ENCODE results near the gene CHRNB1.

CHRNB1 gene

GRCh38 chr17:7403977-7404736 lies 40.7 kb upstream of the CHRNB1 start, which contains the start of gene TMEM256:
TMEM256 (minus strand) TSS chr17:7404097; CDS start chr17:7404084, 13 bp downstream.
- H3K4me3 Mint-ChIP-seq, result peak within 1 kb of the TSS; percentile 89
- no peaks in the 10 kb centered on the region for H3K9me3 Mint-ChIP-seq
- peaks cover 49% of the 10 kb centered on the region for H3K4me1 Mint-ChIP-seq
- peak; percentile 97 for DNase-seq
- peak within 1 kb of the TSS; percentile 83 for H3K27ac Mint-ChIP-seq
- H3K36me3 Mint-ChIP-seq (ENCODE audit: low read depth), result peaks cover 18% of the 10 kb centered on the region
- no peaks in the 10 kb centered on the region for H3K27me3 Mint-ChIP-seq (ENCODE audit: low read depth, poor library complexity)
- no peak for TF ChIP-seq CTCF (IDR thresholded peaks at IDR 0.05)

- no peak for TF ChIP-seq CTCF (IDR thresholded peaks at IDR 0.05)
- Mint-ChIP-seq H3K36me3 (ENCODE audit: low read depth) (peaks cover 22% of the 10 kb centered on the region), H3K27me3 (ENCODE audit: low read depth, poor library complexity) (no peaks in the 10 kb centered on the region), H3K4me3 (peak overlapping the region; percentile 89), H3K27ac (no peak overlapping the region), H3K4me1 (peaks cover 46% of the 10 kb centered on the region), H3K9me3 (no peaks in the 10 kb centered on the region)
- peak; percentile 75 for DNase-seq
Observed at GRCh38 chr17:7404737-7405349, 40.0 kb upstream of the CHRNB1 start.

GRCh38 chr17:7405350-7406234 lies 39.3 kb upstream of the CHRNB1 start:
- no peak for TF ChIP-seq CTCF (IDR thresholded peaks at IDR 0.05)
- peak overlapping the region; percentile 94 for H3K4me3 Mint-ChIP-seq
- peak; percentile 41 for DNase-seq
- H3K27ac Mint-ChIP-seq, result peak overlapping the region; percentile 37
- H3K9me3 Mint-ChIP-seq, result no peaks in the 10 kb centered on the region
- peaks cover 45% of the 10 kb centered on the region for H3K4me1 Mint-ChIP-seq
- peaks cover 28% of the 10 kb centered on the region for H3K36me3 Mint-ChIP-seq (ENCODE audit: low read depth)
- H3K27me3 Mint-ChIP-seq (ENCODE audit: low read depth, poor library complexity), result no peaks in the 10 kb centered on the region

- peaks cover 2% of the 10 kb centered on the region for H3K27me3 Mint-ChIP-seq (ENCODE audit: low read depth, poor library complexity)
- peak overlapping the region; percentile 94 for H3K4me3 Mint-ChIP-seq
- H3K27ac Mint-ChIP-seq, result peak overlapping the region; percentile 37
- H3K9me3 Mint-ChIP-seq, result no peaks in the 10 kb centered on the region
- TF ChIP-seq CTCF (IDR thresholded peaks at IDR 0.05), result no peak
- H3K4me1 Mint-ChIP-seq, result peaks cover 42% of the 10 kb centered on the region
- H3K36me3 Mint-ChIP-seq (ENCODE audit: low read depth), result peaks cover 24% of the 10 kb centered on the region
- DNase-seq, result no peak
Observed at GRCh38 chr17:7406235-7406825, 38.5 kb upstream of the CHRNB1 start.

GRCh38 chr17:7407082-7407481 lies 37.8 kb upstream of the CHRNB1 start:
- Mint-ChIP-seq H3K4me3 (peak overlapping the region; percentile 48), H3K4me1 (peaks cover 39% of the 10 kb centered on the region), H3K27ac (no peak overlapping the region), H3K27me3 (ENCODE audit: low read depth, poor library complexity) (peaks cover 2% of the 10 kb centered on the region), H3K36me3 (ENCODE audit: low read depth) (peaks cover 20% of the 10 kb centered on the region), H3K9me3 (no peaks in the 10 kb centered on the region)
- DNase-seq, result no peak
- no peak for TF ChIP-seq CTCF (IDR thresholded peaks at IDR 0.05)

Measured in nephron progenitor cell (in vitro differentiated cells).